HG03135 (cell line): ENCODE data around the gene KRTAP12-1.
"Not testable (repeated sequence)": the region's sequence is repeated elsewhere in the genome, so short reads cannot be mapped to it uniquely, and the experiment has no call there.

ENCODE experiments used
- ATAC-seq: cut with Tn5 transposase; IDR thresholded peaks from one replicate; pipeline ENCODE4 v1.9.1; 2021; ENCODE audit warnings: mild to moderate bottlenecking, moderate library complexity; ENCODE audit not compliant: unreplicated experiment

KRTAP12-1 gene

GRCh38 chr21:44671911-44672310 is 10.1 kb downstream of the KRTAP12-1 start:
- no peak for ATAC-seq

GRCh38 chr21:44670642-44671432 is 11.1 kb downstream of the KRTAP12-1 start:
- no peak for ATAC-seq

- ATAC-seq = no peak
Observed at GRCh38 chr21:44667612-44668011, 14.4 kb downstream of the KRTAP12-1 start.

- ATAC-seq = no peak
Observed at GRCh38 chr21:44666401-44667320, 15.3 kb downstream of the KRTAP12-1 start, which contains the start of gene KRTAP12-2. KRTAP12-2 (minus strand) TSS chr21:44666927; CDS start chr21:44666886, 41 bp downstream.

GRCh38 chr21:44664691-44665090 is 17.3 kb downstream of the KRTAP12-1 start:
- ATAC-seq = no peak

- ATAC-seq = not testable (repeated sequence)
Observed at GRCh38 chr21:44661567-44661966, 20.4 kb downstream of the KRTAP12-1 start.

GRCh38 chr21:44658913-44659595 is 22.9 kb downstream of the KRTAP12-1 start:
- no peak for ATAC-seq

GRCh38 chr21:44658541-44658910 is 23.4 kb downstream of the KRTAP12-1 start:
- no peak for ATAC-seq

- ATAC-seq = no peak
Observed at GRCh38 chr21:44657635-44658540, 24.1 kb downstream of the KRTAP12-1 start, which contains the start of gene KRTAP12-3. KRTAP12-3 (plus strand) TSS chr21:44657932; CDS start chr21:44657980, 48 bp downstream.

- ATAC-seq = no peak
Observed at GRCh38 chr21:44656868-44657267, 25.1 kb downstream of the KRTAP12-1 start.

- no peak for ATAC-seq
Observed at GRCh38 chr21:44654576-44655175, 27.3 kb downstream of the KRTAP12-1 start, which contains the start of gene KRTAP12-4. KRTAP12-4 (minus strand) TSS chr21:44654659; CDS start chr21:44654614, 45 bp downstream.

GRCh38 chr21:44653656-44654575 is 28.0 kb downstream of the KRTAP12-1 start:
- ATAC-seq = no peak

GRCh38 chr21:44653123-44653522 is 28.8 kb downstream of the KRTAP12-1 start:
- ATAC-seq = no peak

GRCh38 chr21:44650973-44651675 is 30.8 kb downstream of the KRTAP12-1 start:
- no peak for ATAC-seq

GRCh38 chr21:44650265-44650972 is 31.5 kb downstream of the KRTAP12-1 start:
- no peak for ATAC-seq

GRCh38 chr21:44649521-44650100 is 32.4 kb downstream of the KRTAP12-1 start:
- no peak for ATAC-seq
